ENCODE measurements around the gene ZNF831. TPM values are rescaled to one million over a fixed set of nuclear protein-coding genes. Genes with fewer than 3 reads are reported as not detected.

Gene ZNF831
- total and polyA plus RNA-seq, 11 donors = 0.02 to 0.77 (median 0.06) TPM; not detected in 2

DNA sequence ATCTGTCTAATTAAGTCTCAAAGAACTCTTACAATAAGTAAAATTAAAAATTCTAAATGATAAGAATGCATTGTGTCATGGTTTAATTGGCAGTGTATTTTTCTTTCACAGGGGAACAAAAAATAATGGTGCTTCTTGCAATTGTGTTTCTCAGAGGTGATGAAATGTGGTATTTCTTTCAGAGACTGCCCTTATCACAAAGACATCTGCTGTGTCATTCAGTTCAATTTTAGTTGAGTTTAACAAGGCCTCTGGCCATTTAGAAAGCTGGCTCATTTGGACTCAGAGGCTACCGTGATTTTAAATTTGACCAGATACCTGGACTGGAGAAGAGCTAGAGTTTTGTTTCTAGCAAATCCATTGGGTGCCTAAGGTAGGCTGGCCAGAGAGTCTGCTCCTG lies 23.6 kb upstream of the ZNF831 start:
- intact Hi-C loops (cut with DNase I) = loop anchor here in 1 of 10 donors (5.0 kb wide), 2 partner anchors 42 to 53 kb away; no protein-coding TSS in a partner anchor
- TF ChIP-seq POLR2A (IDR thresholded peaks at IDR 0.05) = no peak
- TF ChIP-seq, protein P1, sequence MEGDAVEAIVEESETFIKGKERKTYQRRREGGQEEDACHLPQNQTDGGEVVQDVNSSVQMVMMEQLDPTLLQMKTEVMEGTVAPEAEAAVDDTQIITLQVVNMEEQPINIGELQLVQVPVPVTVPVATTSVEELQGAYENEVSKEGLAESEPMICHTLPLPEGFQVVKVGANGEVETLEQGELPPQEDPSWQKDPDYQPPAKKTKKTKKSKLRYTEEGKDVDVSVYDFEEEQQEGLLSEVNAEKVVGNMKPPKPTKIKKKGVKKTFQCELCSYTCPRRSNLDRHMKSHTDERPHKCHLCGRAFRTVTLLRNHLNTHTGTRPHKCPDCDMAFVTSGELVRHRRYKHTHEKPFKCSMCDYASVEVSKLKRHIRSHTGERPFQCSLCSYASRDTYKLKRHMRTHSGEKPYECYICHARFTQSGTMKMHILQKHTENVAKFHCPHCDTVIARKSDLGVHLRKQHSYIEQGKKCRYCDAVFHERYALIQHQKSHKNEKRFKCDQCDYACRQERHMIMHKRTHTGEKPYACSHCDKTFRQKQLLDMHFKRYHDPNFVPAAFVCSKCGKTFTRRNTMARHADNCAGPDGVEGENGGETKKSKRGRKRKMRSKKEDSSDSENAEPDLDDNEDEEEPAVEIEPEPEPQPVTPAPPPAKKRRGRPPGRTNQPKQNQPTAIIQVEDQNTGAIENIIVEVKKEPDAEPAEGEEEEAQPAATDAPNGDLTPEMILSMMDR (IDR thresholded peaks at IDR 0.05) = no peak
- Histone ChIP-seq H3K27me3 (no peaks in the 10 kb centered on the region), H3K4me1 (peaks cover 0 to 9% (median 0%) of the 10 kb centered on the region in 12 donors), H3K36me3 (no peaks in the 10 kb centered on the region), H3K4me3 (no peak overlapping the region), H3K9me3 (no peaks in the 10 kb centered on the region), H3K27ac (no peak overlapping the region)
- no peak for DNase-seq
- WGBS, 4 donors = 43 to 66% (median 60%) methylated on average over 1 of the region's 1 CpG
- no peak for ATAC-seq

DNA sequence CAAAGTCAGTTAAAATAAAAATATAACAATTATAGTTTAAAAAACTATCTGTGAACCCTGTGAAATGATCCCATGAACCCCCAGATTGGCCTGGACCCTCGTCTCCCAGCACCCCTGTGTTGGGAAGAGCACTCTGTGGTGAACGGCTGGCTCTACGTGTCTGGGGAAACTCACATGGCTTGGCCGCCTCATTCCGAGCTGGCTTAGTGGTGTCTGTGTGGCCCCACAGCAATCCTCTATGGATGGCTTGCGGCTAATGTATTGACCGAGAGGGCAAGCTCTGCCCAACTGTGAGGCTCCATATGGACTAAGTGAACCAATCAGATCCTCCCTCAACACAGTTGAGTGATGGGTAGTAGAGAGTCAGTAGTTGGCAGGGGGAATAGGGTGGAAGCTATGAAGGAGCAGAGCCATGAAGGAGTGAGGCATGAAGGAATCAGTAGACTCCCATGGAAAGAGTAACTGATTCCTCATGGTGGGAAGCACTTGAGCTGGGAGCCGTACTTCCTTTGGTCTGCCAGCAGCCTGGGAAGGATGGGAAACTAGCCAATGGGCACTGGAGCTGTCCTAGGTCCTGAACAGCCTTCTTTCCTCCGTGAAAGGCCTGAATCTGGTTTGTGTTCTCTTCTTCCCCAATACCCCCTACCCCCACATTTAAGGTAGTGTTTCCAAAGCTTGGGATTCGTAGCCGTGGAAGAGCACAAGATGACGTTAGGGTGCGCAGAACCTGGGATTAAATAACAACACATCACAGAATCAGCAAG lies 21.6 kb upstream of the ZNF831 start:
- TF ChIP-seq, protein P1 (IDR thresholded peaks at IDR 0.05) = no peak
- TF ChIP-seq POLR2A (IDR thresholded peaks at IDR 0.05) = no peak
- 71 to 79% (median 76%) methylated on average over 13 of the region's 13 CpGs for WGBS, 4 donors
- intact Hi-C loops (cut with DNase I) = loop anchor here in 1 of 10 donors (5.0 kb wide), 1 partner anchor 40 kb away; no protein-coding TSS in a partner anchor
- Histone ChIP-seq H3K36me3 (no peaks in the 10 kb centered on the region), H3K4me1 (peaks cover 4 to 23% (median 14%) of the 10 kb centered on the region in 12 donors), H3K27ac (no peak overlapping the region), H3K9me3 (no peaks in the 10 kb centered on the region), H3K27me3 (no peaks in the 10 kb centered on the region), H3K4me3 (no peak overlapping the region)
- ATAC-seq = no peak
- no peak for DNase-seq

GRCh38 chr20:59143326-59143725 lies 20.3 kb upstream of the ZNF831 start:
- H3K4me3 ChIP-seq = no peak overlapping the region
- H3K4me1 ChIP-seq = peaks cover 4 to 30% (median 24%) of the 10 kb centered on the region in 12 donors
- ATAC-seq (no peak), DNase-seq (no peak)
- no peak overlapping the region for H3K27ac ChIP-seq
- H3K27me3 ChIP-seq = no peaks in the 10 kb centered on the region
- H3K9me3 ChIP-seq = no peaks in the 10 kb centered on the region
- TF ChIP-seq POLR2A (IDR thresholded peaks at IDR 0.05) = no peak
- TF ChIP-seq, protein P1 (IDR thresholded peaks at IDR 0.05) = no peak
- 83 to 90% (median 88%) methylated on average over 5 of the region's 5 CpGs for WGBS, 4 donors
- H3K36me3 ChIP-seq = no peaks in the 10 kb centered on the region
- intact Hi-C loops (cut with DNase I) = loop anchor here in 1 of 10 donors (5.0 kb wide), 1 partner anchor 39 kb away; no protein-coding TSS in a partner anchor

DNA sequence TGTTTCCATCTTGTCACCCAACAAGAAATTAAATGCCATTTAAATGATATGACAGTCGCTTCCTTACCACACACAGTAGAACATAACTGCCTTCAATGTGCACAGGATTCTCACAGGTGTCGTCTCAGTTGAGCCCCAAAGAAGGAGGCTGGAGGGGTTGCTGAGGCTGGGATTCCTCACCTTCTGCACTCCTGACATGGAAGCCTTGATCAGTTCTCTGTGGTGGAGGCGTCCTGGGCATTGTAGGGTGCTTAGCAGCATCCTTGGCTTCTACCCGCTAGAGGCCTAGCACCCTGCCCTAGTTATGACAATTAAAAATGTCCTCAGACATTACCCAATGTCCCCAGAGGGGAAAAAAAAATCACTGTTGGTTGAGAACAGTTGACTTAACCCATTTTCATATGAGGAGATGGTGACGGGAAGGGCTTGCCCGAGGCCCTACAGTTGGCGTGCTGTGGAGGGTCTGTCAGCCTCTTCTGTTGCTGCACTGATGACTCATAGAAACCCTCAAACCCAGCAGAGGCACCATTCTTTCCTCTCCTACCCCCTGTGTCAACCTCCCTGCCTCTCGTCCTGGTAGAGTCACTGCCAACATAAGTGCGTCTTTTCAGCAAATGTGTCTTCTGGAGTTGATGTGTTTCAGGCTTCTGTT lies 19.3 kb upstream of the ZNF831 start:
- peaks cover 4 to 35% (median 26%) of the 10 kb centered on the region in 12 donors for H3K4me1 ChIP-seq
- ATAC-seq (no peak), DNase-seq (no peak)
- 87 to 95% (median 93%) methylated on average over 9 of the region's 9 CpGs for WGBS, 4 donors
- H3K9me3 ChIP-seq = no peaks in the 10 kb centered on the region
- TF ChIP-seq, protein P1 (IDR thresholded peaks at IDR 0.05) = no peak
- TF ChIP-seq POLR2A (IDR thresholded peaks at IDR 0.05) = no peak
- H3K36me3 ChIP-seq = no peaks in the 10 kb centered on the region
- intact Hi-C loops (cut with DNase I) = loop anchor here in 1 of 10 donors (5.0 kb wide), 1 partner anchor 38 kb away; no protein-coding TSS in a partner anchor
- H3K4me3 ChIP-seq = no peak overlapping the region
- H3K27me3 ChIP-seq = no peaks in the 10 kb centered on the region
- no peak overlapping the region for H3K27ac ChIP-seq

Data from heart left ventricle (tissue), 16 donors.